K562 (cell line): ENCODE results near the gene ARHGAP22. TPM values are rescaled to one million over a fixed set of nuclear protein-coding genes. Genes with fewer than 3 reads are reported as not detected.

Source experiments
- ATF4 ChIP-seq: fragments of 450-650 bp; formaldehyde crosslinking; IDR thresholded peaks from 2 replicates; pipeline ENCODE4 v1.4.0; 2022; ENCODE audit warnings: mild to moderate bottlenecking, moderate library complexity
- CBFA2T3 ChIP-seq: fragments of 450-650 bp; IDR thresholded peaks from 2 replicates; pipeline ENCODE4 v1.6.1; 2017
- CCAR2 ChIP-seq: fragments of 200-400 bp; formaldehyde crosslinking; IDR thresholded peaks from 2 replicates; pipeline ENCODE4 v1.6.1; 2017; ENCODE audit warnings: mild to moderate bottlenecking, low read depth, low read length
- FOXK2 ChIP-seq, 2 experiments: fragments of 450-650 bp; IDR thresholded peaks in 1 of 2; conservative IDR thresholded peaks in 1 of 2; 2 replicates each; pipeline ENCODE4 v1.6.1; 2016; ENCODE audit warnings: low read depth in 2 of 2, mild to moderate bottlenecking in 1 of 2
- GATAD2A ChIP-seq: fragments of 450-650 bp; IDR thresholded peaks from 2 replicates; pipeline ENCODE4 v1.6.1; 2017
- LARP7 ChIP-seq: fragments of 450-650 bp; IDR thresholded peaks from 2 replicates; pipeline ENCODE4 v1.6.1; 2016
- NCOA4 ChIP-seq: fragments of 450-650 bp; IDR thresholded peaks from 2 replicates; pipeline ENCODE4 v1.6.1; 2018; ENCODE audit warnings: mild to moderate bottlenecking; ENCODE audit not compliant: partially characterized antibody
- NR4A1 ChIP-seq, 2 experiments: fragments of 250-450 bp in 1 of 2; fragments of 450-650 bp in 1 of 2; sonication (Bioruptor Pico) in 1 of 2; IDR thresholded peaks; 2 replicates each; pipeline versions ENCODE4 v1.4.0 to v1.6.1; 2016 to 2020; ENCODE audit warnings: mild to moderate bottlenecking in 2 of 2, missing compliant biosample characterization in 1 of 2, missing genetic modification characterization in 1 of 2, moderate library complexity in 1 of 2
- REST ChIP-seq, 2 experiments: fragments of 450-650 bp; formaldehyde crosslinking in 1 of 2; IDR thresholded peaks; 2 replicates each; pipeline versions ENCODE4 v1.4.0 to v1.6.1; 2014 to 2020; ENCODE audit warnings: mild to moderate bottlenecking in 2 of 2, borderline replicate concordance in 1 of 2, low read depth in 1 of 2
- SMARCE1 ChIP-seq: fragments of 450-650 bp; IDR thresholded peaks from 2 replicates; pipeline ENCODE4 v1.7.1; 2016; ENCODE audit warnings: mild to moderate bottlenecking
- ZBTB1 ChIP-seq: sonication (generic); formaldehyde crosslinking; IDR thresholded peaks from 2 replicates; pipeline ENCODE4 v1.8.1; 2023; ENCODE audit warnings: missing genetic modification reagents, low read depth, mild to moderate bottlenecking, borderline replicate concordance
- ZBTB2 ChIP-seq: fragments of 450-650 bp; IDR thresholded peaks from 2 replicates; pipeline ENCODE4 v1.6.1; 2016; ENCODE audit warnings: antibody characterized with exemption
- ZFP91 ChIP-seq: sonication (generic); formaldehyde crosslinking; IDR thresholded peaks from 2 replicates; pipeline ENCODE4 v1.8.0; 2022; ENCODE audit warnings: mild to moderate bottlenecking, missing genetic modification reagents
- ZNF140 ChIP-seq: fragments of 250-450 bp; sonication (Bioruptor Pico); IDR thresholded peaks from 2 replicates; pipeline ENCODE4 v1.8.0; 2021; ENCODE audit warnings: moderate library complexity, mild to moderate bottlenecking, inconsistent platforms
- ZNF561 ChIP-seq: fragments of 450-650 bp; formaldehyde crosslinking; conservative IDR thresholded peaks from 2 replicates; pipeline ENCODE4 v1.4.0; 2020; ENCODE audit warnings: mild to moderate bottlenecking, moderate library complexity
- ZNF76 ChIP-seq: fragments of 250-450 bp; sonication (Bioruptor Pico); IDR thresholded peaks from 2 replicates; pipeline ENCODE4 v1.4.0; 2020; ENCODE audit warnings: mild to moderate bottlenecking, moderate library complexity, borderline replicate concordance
- polyA plus RNA-seq, 8 experiments: library from polyadenylated mRNA; depleted of rRNA in 4 of 8; stranded (reverse) in 5 of 8; unstranded in 3 of 8; fragments of >200 nt; fragmentation: Nextera tagmentation in 2 of 8; fragmentation: Illumina TruSeq in 1 of 8; extraction: Ambion mirVana in 2 of 8; extraction: Trizol in 1 of 8; gene quantifications; 2 replicates each; pipeline versions ENCODE4 v1.2.1 to v1.2.3, GENCODE V29; 2011 to 2014; ENCODE audit warnings: inconsistent platforms in 1 of 8, missing spikeins in 1 of 8
- total RNA-seq, 7 experiments: library from RNA; depleted of rRNA in 6 of 7; stranded (reverse); fragments of >200 nt in 6 of 7; fragmentation: Illumina TruSeq in 2 of 7; extraction: Trizol in 2 of 7; gene quantifications; 2 replicates each; pipeline versions ENCODE4 v1.2.1 to v1.2.3, GENCODE V29; 2011 to 2021; ENCODE audit warnings: low replicate concordance in 1 of 7

The ARHGAP22 gene
- total and polyA plus RNA-seq, 9 of the 15 experiments (the other 6 are each of a cell fraction or from before 2014, with no cell fraction given): 1.3 to 28.1 (median 12.7) TPM

- TF ChIP-seq ZBTB2: peak; percentile 81; the same call in 1 of the 2 replicates
- TF ChIP-seq NR4A1 (CRISPR knock-in tag; IDR thresholded peaks at IDR 0.05): peak; percentile 39; the same call in 1 of the 2 replicates
- no peak for TF ChIP-seq NR4A1 (tag; IDR thresholded peaks at IDR 0.05)
- TF ChIP-seq CBFA2T3: peak; percentile 18; the same call in 1 of the 2 replicates
- peak; percentile 23; the same call in 1 of the 2 replicates for TF ChIP-seq ATF4 (CRISPR knock-in tag)
- no peak for TF ChIP-seq CCAR2
- peak; percentile 58; the same call in 1 of the 2 replicates for TF ChIP-seq ZNF76 (CRISPR knock-in tag)
- TF ChIP-seq ZNF140 (CRISPR knock-in tag): no peak
- TF ChIP-seq ZNF561 (CRISPR knock-in tag): no peak
- no peak for TF ChIP-seq NCOA4
- TF ChIP-seq GATAD2A: peak; percentile 82; the same call in 1 of the 2 replicates
- no peak for TF ChIP-seq ZFP91 (CRISPR knock-in tag)
- no peak for TF ChIP-seq ZBTB1
- TF ChIP-seq FOXK2 (conservative IDR thresholded peaks at IDR 0.05 in 1 of 2, IDR thresholded peaks at IDR 0.05 in 1 of 2; ENCODE audit: low read depth in 2 of 2): no peak
- no peak for TF ChIP-seq LARP7
- TF ChIP-seq REST (IDR thresholded peaks at IDR 0.05; ENCODE audit: borderline replicate concordance): no peak
- TF ChIP-seq REST (CRISPR knock-in tag; IDR thresholded peaks at IDR 0.05; ENCODE audit: low read depth): no peak; the same call in 1 of the 2 replicates
- TF ChIP-seq SMARCE1: peak; percentile 64; the same call in 1 of the 2 replicates
Observed at GRCh38 chr10:48456361-48456804, 148.5 kb downstream of the ARHGAP22 start (continued).
